K562 (cell line): ENCODE results near the gene STUM. TPM values are rescaled to one million over a fixed set of nuclear protein-coding genes. Genes with fewer than 3 reads are reported as not detected.

ENCODE experiments used
- ATF1 ChIP-seq, 2 experiments: fragments of 450-650 bp in 1 of 2; IDR thresholded peaks; 2 replicates each; pipeline ENCODE4 v1.6.1; 2016; ENCODE audit warnings: missing compliant biosample characterization in 1 of 2, missing genetic modification characterization in 1 of 2
- GTF2E2 ChIP-seq: fragments of 200-800 bp; sonication (Bioruptor generic); IDR thresholded peaks from 2 replicates; pipeline ENCODE4 v1.6.1; 2016; ENCODE audit warnings: missing genetic modification characterization, missing compliant biosample characterization
- HCFC1 ChIP-seq: IDR thresholded peaks from 2 replicates; pipeline ENCODE4 v1.6.1; 2012; ENCODE audit warnings: low read depth, low read length, improper control_type of control experiment
- HDAC6 ChIP-seq: IDR thresholded peaks from 2 replicates; pipeline ENCODE4 v1.6.1; 2012; ENCODE audit warnings: low read depth, mild to moderate bottlenecking, control low read depth, inconsistent platforms, low read length, moderate library complexity
- HNRNPL ChIP-seq: fragments of 200-400 bp; formaldehyde crosslinking; IDR thresholded peaks from 2 replicates; pipeline ENCODE4 v1.6.1; 2017; ENCODE audit warnings: low read depth, mild to moderate bottlenecking, low read length
- NR1H2 ChIP-seq: sonication (generic); formaldehyde crosslinking; IDR thresholded peaks from 2 replicates; pipeline ENCODE4 v1.4.0; 2020; ENCODE audit warnings: mild to moderate bottlenecking, missing genetic modification reagents
- RB1 ChIP-seq: fragments of 450-650 bp; IDR thresholded peaks from 2 replicates; pipeline ENCODE4 v1.6.1; 2017; ENCODE audit warnings: low read depth, mild to moderate bottlenecking
- YBX1 ChIP-seq: fragments of 450-650 bp; IDR thresholded peaks from 2 replicates; pipeline ENCODE4 v1.7.1; 2016; ENCODE audit warnings: mild to moderate bottlenecking
- ZNF133 ChIP-seq: fragments of 250-450 bp; sonication (Bioruptor Pico); IDR thresholded peaks from 2 replicates; pipeline ENCODE4 v1.4.0; 2020; ENCODE audit warnings: mild to moderate bottlenecking
- polyA plus RNA-seq, 8 experiments: library from polyadenylated mRNA; depleted of rRNA in 4 of 8; stranded (reverse) in 5 of 8; unstranded in 3 of 8; fragments of >200 nt; fragmentation: Nextera tagmentation in 2 of 8; fragmentation: Illumina TruSeq in 1 of 8; extraction: Ambion mirVana in 2 of 8; extraction: Trizol in 1 of 8; gene quantifications; 2 replicates each; pipeline versions ENCODE4 v1.2.1 to v1.2.3, GENCODE V29; 2011 to 2014; ENCODE audit warnings: inconsistent platforms in 1 of 8, missing spikeins in 1 of 8
- total RNA-seq, 7 experiments: library from RNA; depleted of rRNA in 6 of 7; stranded (reverse); fragments of >200 nt in 6 of 7; fragmentation: Illumina TruSeq in 2 of 7; extraction: Trizol in 2 of 7; gene quantifications; 2 replicates each; pipeline versions ENCODE4 v1.2.1 to v1.2.3, GENCODE V29; 2011 to 2021; ENCODE audit warnings: low replicate concordance in 1 of 7
- TF ChIP-seq, protein P1 (sequence below), 3 experiments: IDR thresholded peaks in 2 of 3; conservative IDR thresholded peaks in 1 of 3; 2 replicates each; pipeline ENCODE4 v1.5.1; 2011 to 2012; ENCODE audit warnings: low read length in 3 of 3, mild to moderate bottlenecking in 3 of 3, control low read depth in 2 of 3, improper control_type of control experiment in 1 of 3, inconsistent platforms in 1 of 3, low read depth in 1 of 3, mixed read lengths in 1 of 3, moderate library complexity in 1 of 3; ENCODE audit not compliant: insufficient read depth in 2 of 3
- TF ChIP-seq, protein P2 (sequence below): sonication (generic); formaldehyde crosslinking; IDR thresholded peaks from 2 replicates; pipeline ENCODE4 v1.8.0; 2022; ENCODE audit warnings: missing genetic modification reagents, mild to moderate bottlenecking, borderline replicate concordance
- TF ChIP-seq, protein P3 (sequence below), 2 experiments: IDR thresholded peaks; 2 replicates each; pipeline ENCODE4 v1.6.1; 2011; ENCODE audit warnings: borderline replicate concordance in 1 of 2, control low read depth in 1 of 2, low read depth in 1 of 2, low read length in 1 of 2, mild to moderate bottlenecking in 1 of 2, mixed read lengths in 1 of 2, moderate library complexity in 1 of 2; ENCODE audit not compliant: insufficient read depth in 1 of 2, insufficient read length in 1 of 2, poor library complexity in 1 of 2, severe bottlenecking in 1 of 2; ENCODE audit errors: extremely low read depth in 1 of 2

The STUM gene
- total and polyA plus RNA-seq, 9 of the 15 experiments (the other 6 are each of a cell fraction or from before 2014, with no cell fraction given), result not detected

DNA sequence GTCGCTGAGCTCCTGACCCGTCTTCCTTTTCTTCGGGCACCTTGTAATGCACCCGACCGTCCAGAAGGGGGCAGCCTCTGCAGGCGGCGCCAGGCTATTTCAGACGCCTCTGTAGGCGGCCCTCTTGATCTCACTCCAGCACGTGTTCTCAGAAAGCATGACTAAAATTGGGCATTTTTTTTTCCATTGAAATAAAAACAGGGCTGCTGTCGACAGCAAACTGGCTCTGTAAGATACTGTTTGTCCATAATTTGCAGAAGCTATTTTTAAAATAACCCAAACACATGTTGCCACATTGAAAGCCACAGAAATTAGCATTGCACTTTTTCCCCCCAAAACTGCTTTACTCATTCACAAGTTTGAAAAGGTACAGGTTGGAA, 78.0 kb downstream of the STUM start (continued):
- TF ChIP-seq, protein P1, sequence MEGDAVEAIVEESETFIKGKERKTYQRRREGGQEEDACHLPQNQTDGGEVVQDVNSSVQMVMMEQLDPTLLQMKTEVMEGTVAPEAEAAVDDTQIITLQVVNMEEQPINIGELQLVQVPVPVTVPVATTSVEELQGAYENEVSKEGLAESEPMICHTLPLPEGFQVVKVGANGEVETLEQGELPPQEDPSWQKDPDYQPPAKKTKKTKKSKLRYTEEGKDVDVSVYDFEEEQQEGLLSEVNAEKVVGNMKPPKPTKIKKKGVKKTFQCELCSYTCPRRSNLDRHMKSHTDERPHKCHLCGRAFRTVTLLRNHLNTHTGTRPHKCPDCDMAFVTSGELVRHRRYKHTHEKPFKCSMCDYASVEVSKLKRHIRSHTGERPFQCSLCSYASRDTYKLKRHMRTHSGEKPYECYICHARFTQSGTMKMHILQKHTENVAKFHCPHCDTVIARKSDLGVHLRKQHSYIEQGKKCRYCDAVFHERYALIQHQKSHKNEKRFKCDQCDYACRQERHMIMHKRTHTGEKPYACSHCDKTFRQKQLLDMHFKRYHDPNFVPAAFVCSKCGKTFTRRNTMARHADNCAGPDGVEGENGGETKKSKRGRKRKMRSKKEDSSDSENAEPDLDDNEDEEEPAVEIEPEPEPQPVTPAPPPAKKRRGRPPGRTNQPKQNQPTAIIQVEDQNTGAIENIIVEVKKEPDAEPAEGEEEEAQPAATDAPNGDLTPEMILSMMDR (IDR thresholded peaks at IDR 0.05 in 2 of 3, conservative IDR thresholded peaks at IDR 0.05 in 1 of 3; ENCODE audit: insufficient read depth in 2 of 3, low read depth in 1 of 3, low read length in 3 of 3), result peak; percentile 95 to 98 (median 97)
- TF ChIP-seq ATF1 (CRISPR knock-in tag; IDR thresholded peaks at IDR 0.05) (no peak), ATF1 (tag; IDR thresholded peaks at IDR 0.05) (no peak), GTF2E2 (tag) (no peak), HNRNPL (no peak), RB1 (peak; percentile 45; the same call in 1 of the 2 replicates), NR1H2 (CRISPR knock-in tag) (0 out of 2 replicates have a peak, but pooled peaks have one; percentile 31), HCFC1 (0 out of 2 replicates have a peak, but pooled peaks have one; percentile 8), ZNF133 (CRISPR knock-in tag) (no peak), YBX1 (no peak), HDAC6 (no peak)
- TF ChIP-seq, protein P2, sequence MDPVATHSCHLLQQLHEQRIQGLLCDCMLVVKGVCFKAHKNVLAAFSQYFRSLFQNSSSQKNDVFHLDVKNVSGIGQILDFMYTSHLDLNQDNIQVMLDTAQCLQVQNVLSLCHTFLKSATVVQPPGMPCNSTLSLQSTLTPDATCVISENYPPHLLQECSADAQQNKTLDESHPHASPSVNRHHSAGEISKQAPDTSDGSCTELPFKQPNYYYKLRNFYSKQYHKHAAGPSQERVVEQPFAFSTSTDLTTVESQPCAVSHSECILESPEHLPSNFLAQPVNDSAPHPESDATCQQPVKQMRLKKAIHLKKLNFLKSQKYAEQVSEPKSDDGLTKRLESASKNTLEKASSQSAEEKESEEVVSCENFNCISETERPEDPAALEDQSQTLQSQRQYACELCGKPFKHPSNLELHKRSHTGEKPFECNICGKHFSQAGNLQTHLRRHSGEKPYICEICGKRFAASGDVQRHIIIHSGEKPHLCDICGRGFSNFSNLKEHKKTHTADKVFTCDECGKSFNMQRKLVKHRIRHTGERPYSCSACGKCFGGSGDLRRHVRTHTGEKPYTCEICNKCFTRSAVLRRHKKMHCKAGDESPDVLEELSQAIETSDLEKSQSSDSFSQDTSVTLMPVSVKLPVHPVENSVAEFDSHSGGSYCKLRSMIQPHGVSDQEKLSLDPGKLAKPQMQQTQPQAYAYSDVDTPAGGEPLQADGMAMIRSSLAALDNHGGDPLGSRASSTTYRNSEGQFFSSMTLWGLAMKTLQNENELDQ, result 0 out of 2 replicates have a peak, but pooled peaks have one; percentile 30
- TF ChIP-seq, protein P3, sequence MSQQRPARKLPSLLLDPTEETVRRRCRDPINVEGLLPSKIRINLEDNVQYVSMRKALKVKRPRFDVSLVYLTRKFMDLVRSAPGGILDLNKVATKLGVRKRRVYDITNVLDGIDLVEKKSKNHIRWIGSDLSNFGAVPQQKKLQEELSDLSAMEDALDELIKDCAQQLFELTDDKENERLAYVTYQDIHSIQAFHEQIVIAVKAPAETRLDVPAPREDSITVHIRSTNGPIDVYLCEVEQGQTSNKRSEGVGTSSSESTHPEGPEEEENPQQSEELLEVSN (IDR thresholded peaks at IDR 0.05; ENCODE audit: borderline replicate concordance in 1 of 2, extremely low read depth in 1 of 2, insufficient read depth in 1 of 2, insufficient read length in 1 of 2, low read depth in 1 of 2, low read length in 1 of 2, poor library complexity in 1 of 2, severe bottlenecking in 1 of 2), result peak; percentile 75 to 96
